Measurements from ENCODE around the gene PALM. TPM values are rescaled to one million over a fixed set of nuclear protein-coding genes. Genes with fewer than 3 reads are reported as not detected.

Gene PALM
- total RNA-seq, 2 donors from 2014 or later: 14.4 to 28.4 TPM

GRCh38 chr19:751501-752341, 43.0 kb downstream of the PALM start:
- Histone ChIP-seq H3K27ac (no peak overlapping the region), H3K36me3 (no peaks in the 10 kb centered on the region), H3K27me3 (replicated peaks; ENCODE audit: insufficient read depth) (no peaks in the 10 kb centered on the region), H3K4me3 (no peak overlapping the region), H3K9me3 (peaks cover 7% of the 10 kb centered on the region), H3K4me1 (ENCODE audit: control insufficient read depth in 1 of 2, low read depth in 2 of 2) (no peaks in the 10 kb centered on the region)
- ATAC-seq (ENCODE audit: insufficient number of reproducible peaks, low FRiP score, low read depth): no peak
- DNase-seq (ENCODE audit: low spot score): no peak
- no peak for TF ChIP-seq CTCF (IDR thresholded peaks at IDR 0.05)

- no peak for TF ChIP-seq CTCF (IDR thresholded peaks at IDR 0.05)
- Histone ChIP-seq H3K36me3 (no peaks in the 10 kb centered on the region), H3K4me3 (no peak overlapping the region), H3K9me3 (peaks cover under 1% of the 10 kb centered on the region), H3K27me3 (replicated peaks; ENCODE audit: insufficient read depth) (no peaks in the 10 kb centered on the region), H3K27ac (no peak overlapping the region), H3K4me1 (ENCODE audit: control insufficient read depth in 1 of 2, low read depth in 2 of 2) (no peaks in the 10 kb centered on the region)
- DNase-seq (ENCODE audit: low spot score) (no peak), ATAC-seq (ENCODE audit: insufficient number of reproducible peaks, low FRiP score, low read depth) (no peak)
Observed at GRCh38 chr19:752652-753517, 44.1 kb downstream of the PALM start.

- Histone ChIP-seq H3K27ac (no peak overlapping the region), H3K36me3 (no peaks in the 10 kb centered on the region), H3K4me1 (ENCODE audit: control insufficient read depth in 1 of 2, low read depth in 2 of 2) (no peaks in the 10 kb centered on the region), H3K4me3 (no peak overlapping the region), H3K9me3 (peaks cover 9% of the 10 kb centered on the region), H3K27me3 (replicated peaks; ENCODE audit: insufficient read depth) (no peaks in the 10 kb centered on the region)
- no peak for TF ChIP-seq CTCF (IDR thresholded peaks at IDR 0.05)
- DNase-seq (ENCODE audit: low spot score) (no peak), ATAC-seq (ENCODE audit: insufficient number of reproducible peaks, low FRiP score, low read depth) (no peak)
Observed at GRCh38 chr19:754530-754929, 45.8 kb downstream of the PALM start.

GRCh38 chr19:755063-755462, 46.3 kb downstream of the PALM start:
- H3K27ac ChIP-seq: no peak overlapping the region
- TF ChIP-seq CTCF (IDR thresholded peaks at IDR 0.05): no peak

GRCh38 chr19:756236-756635, 47.5 kb downstream of the PALM start:
- ATAC-seq (ENCODE audit: insufficient number of reproducible peaks, low FRiP score, low read depth): no peak
- no peak for DNase-seq (ENCODE audit: low spot score)
- no peak for TF ChIP-seq CTCF (IDR thresholded peaks at IDR 0.05)
- Histone ChIP-seq H3K9me3 (peaks cover 9% of the 10 kb centered on the region), H3K36me3 (no peaks in the 10 kb centered on the region), H3K27ac (no peak overlapping the region), H3K4me3 (no peak overlapping the region), H3K4me1 (ENCODE audit: control insufficient read depth in 1 of 2, low read depth in 2 of 2) (no peaks in the 10 kb centered on the region), H3K27me3 (replicated peaks; ENCODE audit: insufficient read depth) (no peaks in the 10 kb centered on the region)

More at GRCh38 chr19:755063-755462, 46.3 kb downstream of the PALM start:
- DNase-seq (ENCODE audit: low spot score) (no peak), ATAC-seq (ENCODE audit: insufficient number of reproducible peaks, low FRiP score, low read depth) (no peak)
- Histone ChIP-seq H3K4me3 (no peak overlapping the region), H3K27me3 (replicated peaks; ENCODE audit: insufficient read depth) (no peaks in the 10 kb centered on the region), H3K9me3 (peaks cover 9% of the 10 kb centered on the region), H3K4me1 (ENCODE audit: control insufficient read depth in 1 of 2, low read depth in 2 of 2) (no peaks in the 10 kb centered on the region), H3K36me3 (no peaks in the 10 kb centered on the region)

Data from thoracic aorta (tissue), 2 donors.